Measurements from ENCODE around the gene CNTD1.

CNTD1 gene

DNA sequence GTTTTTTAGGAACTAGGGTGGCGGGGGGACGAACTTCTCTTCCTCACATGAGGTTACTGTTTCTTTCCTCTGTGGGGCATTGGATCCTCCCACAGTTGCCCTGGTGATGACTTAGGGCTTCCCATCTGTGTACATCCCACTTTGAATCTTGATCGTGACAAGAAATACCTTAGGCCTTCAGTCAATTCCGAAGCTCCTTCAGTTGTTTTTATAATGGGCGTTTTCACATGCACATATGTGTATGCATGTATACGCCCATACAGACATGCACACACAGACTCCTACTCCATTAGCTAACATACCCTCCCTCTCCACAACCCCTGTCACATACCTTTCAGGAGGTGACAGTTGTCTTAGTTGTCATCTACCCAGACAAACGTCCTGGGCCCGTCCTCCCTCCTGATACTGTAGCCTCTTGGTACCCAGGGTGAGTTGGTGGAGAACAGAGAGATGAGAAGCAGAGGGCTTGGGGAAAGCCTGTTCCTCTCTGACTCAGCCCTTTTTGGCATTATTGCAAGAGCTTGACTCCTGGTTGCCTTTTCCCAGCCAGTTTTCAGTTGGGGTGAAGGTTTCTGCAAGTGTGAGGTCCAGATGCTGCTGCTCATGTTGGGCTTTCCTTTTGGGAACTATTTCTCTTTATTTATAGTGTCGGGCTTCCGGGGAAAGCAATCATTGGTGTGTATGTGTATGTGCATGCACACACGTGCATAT is 43.5 kb downstream of the CNTD1 start:
- no peak for DNase-seq (ENCODE audit: low read depth)
- Histone ChIP-seq H3K9me3 (ENCODE audit: control insufficient read depth, low read length) (no peaks in the 10 kb centered on the region), H3K4me3 (ENCODE audit: low read length) (no peak overlapping the region), H3K9ac (ENCODE audit: low read length) (peak overlapping the region; percentile 31), H3K27me3 (replicated peaks; ENCODE audit: control insufficient read depth, insufficient read depth, low read length) (no peaks in the 10 kb centered on the region), H3K4me1 (ENCODE audit: control insufficient read depth, insufficient read depth, low read length) (peaks cover 49% of the 10 kb centered on the region), H3K36me3 (ENCODE audit: control insufficient read depth, insufficient read depth, low read length, severe bottlenecking) (peaks cover 79% of the 10 kb centered on the region)

DNA sequence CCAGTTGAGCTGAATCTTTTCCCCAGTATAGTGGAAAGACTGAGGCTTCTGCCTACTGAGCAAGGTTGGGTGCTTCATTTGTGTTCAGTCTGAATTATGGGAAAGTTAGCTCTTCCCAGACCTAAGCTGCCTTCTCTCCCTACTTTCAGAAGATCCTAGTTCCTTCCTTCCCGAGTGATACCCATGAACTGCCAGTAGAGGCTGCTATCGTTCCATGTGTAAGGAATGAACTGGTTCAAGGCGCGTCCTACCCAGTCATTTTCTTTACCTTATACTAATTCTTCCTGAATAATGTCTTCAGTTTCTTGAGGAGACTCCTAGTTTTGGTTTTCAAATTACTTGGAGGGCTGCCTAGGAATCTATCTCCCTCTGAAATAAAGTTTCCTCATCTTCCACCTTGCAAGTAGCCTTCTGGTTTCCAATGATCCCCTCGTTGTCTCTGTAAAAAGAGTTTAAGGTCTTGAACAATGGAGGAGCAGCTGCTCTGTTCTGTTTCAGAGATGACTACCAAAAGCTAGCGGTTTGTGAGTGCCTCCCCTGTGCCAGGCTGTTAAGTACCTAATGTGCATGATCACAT is 44.8 kb downstream of the CNTD1 start:
- Histone ChIP-seq H3K4me1 (ENCODE audit: control insufficient read depth, insufficient read depth, low read length) (peaks cover 61% of the 10 kb centered on the region), H3K9ac (ENCODE audit: low read length) (peak overlapping the region; percentile 84), H3K9me3 (ENCODE audit: control insufficient read depth, low read length) (no peaks in the 10 kb centered on the region), H3K4me3 (ENCODE audit: low read length) (no peak overlapping the region), H3K27me3 (replicated peaks; ENCODE audit: control insufficient read depth, insufficient read depth, low read length) (no peaks in the 10 kb centered on the region), H3K36me3 (ENCODE audit: control insufficient read depth, insufficient read depth, low read length, severe bottlenecking) (peaks cover 66% of the 10 kb centered on the region)
- DNase-seq (ENCODE audit: low read depth) = peak; percentile 82

DNA sequence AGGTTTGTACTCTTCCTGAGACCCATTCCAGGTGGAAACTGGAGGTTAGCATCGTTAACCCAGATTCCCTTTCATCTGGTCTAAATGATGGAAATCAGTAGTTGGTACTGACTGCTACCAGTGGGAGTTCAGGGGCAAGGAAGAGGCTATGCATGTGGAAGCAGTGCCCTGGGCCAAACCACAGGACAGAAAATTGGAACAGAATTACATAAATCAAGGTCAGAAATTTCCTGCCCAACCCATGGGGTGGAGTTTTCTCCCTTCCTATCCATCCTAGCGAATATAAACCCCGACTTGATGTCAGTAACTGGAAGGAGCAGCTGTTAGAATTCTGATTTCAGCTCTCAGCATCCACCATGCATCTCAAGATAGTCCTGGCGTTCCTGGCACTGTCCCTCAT is 45.6 kb downstream of the CNTD1 start, which contains the start of gene AOC2:
AOC2 (plus strand) TSS at position 310 of the 400 bp plus-strand sequence; CDS start at position 357, 47 bp downstream.
- Histone ChIP-seq H3K36me3 (ENCODE audit: control insufficient read depth, insufficient read depth, low read length, severe bottlenecking) (peaks cover 57% of the 10 kb centered on the region), H3K9me3 (ENCODE audit: control insufficient read depth, low read length) (no peaks in the 10 kb centered on the region), H3K9ac (ENCODE audit: low read length) (peak within 1 kb of the TSS; percentile 84), H3K4me1 (ENCODE audit: control insufficient read depth, insufficient read depth, low read length) (peaks cover 69% of the 10 kb centered on the region), H3K27me3 (replicated peaks; ENCODE audit: control insufficient read depth, insufficient read depth, low read length) (no peaks in the 10 kb centered on the region), H3K4me3 (ENCODE audit: low read length) (peak within 1 kb of the TSS; percentile 27)
- no peak for DNase-seq (ENCODE audit: low read depth)

DNA sequence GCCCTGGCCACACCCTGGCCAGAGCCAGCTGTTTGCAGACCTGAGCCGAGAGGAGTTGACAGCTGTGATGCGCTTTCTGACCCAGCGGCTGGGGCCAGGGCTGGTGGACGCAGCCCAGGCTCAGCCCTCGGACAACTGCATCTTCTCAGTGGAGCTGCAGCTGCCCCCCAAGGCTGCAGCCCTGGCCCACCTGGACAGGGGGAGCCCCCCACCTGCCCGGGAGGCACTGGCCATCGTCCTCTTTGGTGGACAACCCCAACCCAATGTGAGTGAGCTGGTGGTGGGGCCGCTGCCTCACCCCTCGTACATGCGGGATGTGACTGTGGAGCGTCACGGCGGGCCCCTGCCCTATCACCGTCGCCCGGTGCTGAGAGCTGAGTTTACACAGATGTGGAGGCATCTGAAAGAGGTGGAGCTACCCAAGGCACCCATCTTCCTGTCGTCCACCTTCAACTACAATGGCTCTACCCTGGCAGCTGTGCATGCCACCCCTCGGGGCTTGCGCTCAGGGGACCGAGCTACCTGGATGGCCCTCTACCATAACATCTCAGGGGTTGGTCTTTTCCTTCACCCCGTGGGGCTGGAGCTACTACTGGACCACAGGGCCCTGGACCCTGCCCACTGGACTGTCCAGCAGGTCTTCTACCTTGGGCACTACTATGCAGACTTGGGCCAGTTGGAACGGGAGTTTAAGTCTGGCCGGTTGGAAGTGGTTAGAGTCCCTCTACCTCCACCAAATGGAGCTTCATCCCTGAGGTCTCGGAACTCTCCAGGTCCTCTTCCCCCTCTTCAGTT is 46.3 kb downstream of the CNTD1 start:
- Histone ChIP-seq H3K36me3 (ENCODE audit: control insufficient read depth, insufficient read depth, low read length, severe bottlenecking) (peaks cover 53% of the 10 kb centered on the region), H3K9ac (ENCODE audit: low read length) (peak overlapping the region; percentile 84), H3K4me1 (ENCODE audit: control insufficient read depth, insufficient read depth, low read length) (peaks cover 76% of the 10 kb centered on the region), H3K4me3 (ENCODE audit: low read length) (peak overlapping the region; percentile 27), H3K9me3 (ENCODE audit: control insufficient read depth, low read length) (no peaks in the 10 kb centered on the region), H3K27me3 (replicated peaks; ENCODE audit: control insufficient read depth, insufficient read depth, low read length) (no peaks in the 10 kb centered on the region)
- DNase-seq (ENCODE audit: low read depth) = no peak

DNA sequence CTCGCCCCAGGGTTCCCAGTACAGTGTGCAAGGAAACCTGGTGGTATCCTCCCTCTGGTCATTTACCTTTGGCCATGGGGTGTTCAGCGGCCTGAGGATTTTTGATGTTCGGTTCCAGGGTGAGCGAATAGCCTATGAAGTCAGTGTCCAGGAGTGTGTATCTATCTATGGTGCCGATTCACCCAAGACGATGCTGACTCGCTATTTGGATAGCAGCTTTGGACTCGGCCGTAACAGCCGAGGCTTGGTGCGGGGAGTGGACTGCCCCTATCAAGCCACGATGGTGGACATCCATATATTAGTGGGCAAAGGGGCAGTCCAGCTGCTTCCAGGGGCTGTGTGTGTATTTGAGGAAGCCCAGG is 46.9 kb downstream of the CNTD1 start:
- Histone ChIP-seq H3K4me3 (ENCODE audit: low read length) (peak overlapping the region; percentile 27), H3K36me3 (ENCODE audit: control insufficient read depth, insufficient read depth, low read length, severe bottlenecking) (peaks cover 49% of the 10 kb centered on the region), H3K27me3 (replicated peaks; ENCODE audit: control insufficient read depth, insufficient read depth, low read length) (no peaks in the 10 kb centered on the region), H3K9ac (ENCODE audit: low read length) (peak overlapping the region; percentile 84), H3K9me3 (ENCODE audit: control insufficient read depth, low read length) (no peaks in the 10 kb centered on the region), H3K4me1 (ENCODE audit: control insufficient read depth, insufficient read depth, low read length) (peaks cover 82% of the 10 kb centered on the region)
- DNase-seq (ENCODE audit: low read depth) = no peak

DNA sequence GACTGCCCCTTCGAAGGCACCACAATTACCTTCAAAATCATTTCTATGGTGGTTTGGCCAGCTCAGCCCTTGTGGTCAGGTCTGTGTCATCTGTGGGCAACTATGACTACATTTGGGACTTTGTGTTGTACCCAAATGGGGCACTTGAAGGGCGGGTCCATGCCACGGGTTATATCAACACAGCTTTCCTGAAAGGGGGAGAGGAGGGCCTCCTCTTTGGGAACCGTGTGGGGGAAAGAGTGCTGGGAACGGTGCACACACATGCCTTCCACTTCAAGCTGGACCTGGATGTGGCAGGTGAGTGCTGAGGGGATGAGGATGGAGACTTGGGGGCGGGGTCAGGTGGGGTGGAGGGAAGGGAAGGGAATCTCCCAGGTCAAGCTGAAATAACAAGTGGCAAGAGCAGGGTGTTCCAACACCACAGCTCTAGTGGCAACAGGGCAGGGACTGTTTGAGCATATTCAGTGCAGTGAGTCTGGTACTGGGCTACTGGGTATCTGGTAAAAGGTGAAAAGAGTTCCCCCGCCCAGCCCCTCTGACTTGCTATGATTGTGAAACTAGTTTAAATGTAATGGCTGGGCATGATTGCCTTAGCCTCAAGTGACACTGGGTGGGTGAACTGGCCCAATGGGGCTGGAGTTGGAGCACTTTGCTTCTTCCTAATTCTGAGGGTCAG is 47.4 kb downstream of the CNTD1 start:
- no peak for DNase-seq (ENCODE audit: low read depth)
- Histone ChIP-seq H3K4me3 (ENCODE audit: low read length) (no peak overlapping the region), H3K4me1 (ENCODE audit: control insufficient read depth, insufficient read depth, low read length) (peaks cover 85% of the 10 kb centered on the region), H3K9me3 (ENCODE audit: control insufficient read depth, low read length) (no peaks in the 10 kb centered on the region), H3K9ac (ENCODE audit: low read length) (peak overlapping the region; percentile 84), H3K27me3 (replicated peaks; ENCODE audit: control insufficient read depth, insufficient read depth, low read length) (no peaks in the 10 kb centered on the region), H3K36me3 (ENCODE audit: control insufficient read depth, insufficient read depth, low read length, severe bottlenecking) (peaks cover 44% of the 10 kb centered on the region)

DNA sequence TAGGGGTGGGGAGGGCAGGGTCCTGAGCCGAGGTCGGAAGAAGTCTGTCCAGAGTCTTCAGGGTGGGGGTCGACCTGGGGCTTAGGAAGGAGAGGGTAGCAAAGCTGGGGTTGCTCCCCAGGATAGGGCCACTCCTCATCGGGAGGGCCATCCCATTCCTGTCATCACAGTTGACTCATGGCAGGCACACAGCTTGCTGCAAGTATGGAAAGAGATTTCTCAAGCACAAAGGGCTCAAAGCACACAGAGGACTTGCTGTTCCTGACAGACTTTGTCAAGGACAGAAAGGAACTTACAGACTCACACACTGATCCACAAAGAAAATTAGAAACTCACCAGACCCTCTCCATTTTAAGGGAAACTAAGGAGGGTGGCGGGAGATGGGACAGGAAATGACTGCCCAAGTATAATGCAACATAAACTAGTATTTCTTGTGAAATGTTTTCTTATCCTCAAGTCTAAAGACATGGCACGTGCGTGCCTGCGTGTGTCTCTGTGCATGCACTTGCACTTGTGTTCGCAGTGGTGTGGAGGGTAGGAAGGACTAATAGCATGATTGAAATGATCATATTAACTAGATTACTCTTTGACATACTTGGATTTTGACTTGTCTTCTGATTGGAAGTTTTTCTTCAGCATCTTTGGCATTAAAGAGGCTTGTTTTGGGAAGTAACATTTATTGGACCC is 48.1 kb downstream of the CNTD1 start:
- Histone ChIP-seq H3K36me3 (ENCODE audit: control insufficient read depth, insufficient read depth, low read length, severe bottlenecking) (peaks cover 37% of the 10 kb centered on the region), H3K9ac (ENCODE audit: low read length) (peak overlapping the region; percentile 84), H3K4me3 (ENCODE audit: low read length) (peak overlapping the region; percentile 43), H3K4me1 (ENCODE audit: control insufficient read depth, insufficient read depth, low read length) (peaks cover 85% of the 10 kb centered on the region), H3K27me3 (replicated peaks; ENCODE audit: control insufficient read depth, insufficient read depth, low read length) (no peaks in the 10 kb centered on the region), H3K9me3 (ENCODE audit: control insufficient read depth, low read length) (no peaks in the 10 kb centered on the region)
- DNase-seq (ENCODE audit: low read depth) = peak; percentile 39

DNA sequence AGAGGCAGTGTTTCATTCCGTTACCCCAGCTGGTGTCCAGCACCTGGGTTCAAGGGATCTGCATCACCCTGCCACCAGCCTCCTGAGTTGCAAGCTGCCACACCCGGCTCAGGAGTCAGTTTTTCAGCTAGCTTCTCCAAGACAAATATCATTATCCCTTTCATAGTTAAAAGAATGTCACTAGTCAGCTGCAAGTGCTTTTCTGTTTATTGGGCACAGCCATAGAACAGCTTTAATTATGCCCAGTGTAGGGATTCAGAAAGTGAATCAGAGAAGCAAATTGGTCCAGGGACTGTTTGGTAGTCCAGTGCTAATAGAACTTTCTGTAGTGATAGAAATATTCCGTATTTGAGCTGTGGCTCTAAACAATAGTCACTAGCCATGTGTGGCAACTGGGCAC is 49.4 kb downstream of the CNTD1 start:
- Histone ChIP-seq H3K4me3 (ENCODE audit: low read length) (no peak overlapping the region), H3K9me3 (ENCODE audit: control insufficient read depth, low read length) (no peaks in the 10 kb centered on the region), H3K27me3 (replicated peaks; ENCODE audit: control insufficient read depth, insufficient read depth, low read length) (no peaks in the 10 kb centered on the region), H3K4me1 (ENCODE audit: control insufficient read depth, insufficient read depth, low read length) (peaks cover 75% of the 10 kb centered on the region), H3K36me3 (ENCODE audit: control insufficient read depth, insufficient read depth, low read length, severe bottlenecking) (peaks cover 25% of the 10 kb centered on the region), H3K9ac (ENCODE audit: low read length) (peak overlapping the region; percentile 84)
- no peak for DNase-seq (ENCODE audit: low read depth)

DNA sequence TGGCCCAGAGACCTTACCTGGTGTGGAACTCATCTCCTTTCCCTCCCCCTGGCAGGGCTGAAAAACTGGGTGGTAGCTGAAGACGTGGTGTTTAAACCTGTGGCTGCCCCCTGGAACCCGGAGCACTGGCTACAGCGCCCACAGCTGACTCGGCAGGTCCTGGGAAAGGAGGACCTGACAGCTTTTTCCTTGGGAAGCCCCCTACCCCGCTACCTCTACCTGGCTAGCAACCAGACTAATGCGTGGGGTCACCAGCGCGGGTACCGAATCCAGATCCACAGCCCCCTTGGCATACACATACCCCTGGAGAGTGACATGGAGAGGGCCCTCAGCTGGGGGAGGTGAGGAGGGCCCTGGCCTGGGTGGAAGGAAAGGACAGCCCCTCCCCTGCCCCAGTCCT is 50.4 kb downstream of the CNTD1 start:
- H3K9me3 ChIP-seq (ENCODE audit: control insufficient read depth, low read length) = no peaks in the 10 kb centered on the region
- peak overlapping the region; percentile 83 for H3K9ac ChIP-seq (ENCODE audit: low read length)
- H3K4me3 ChIP-seq (ENCODE audit: low read length) = no peak overlapping the region
- DNase-seq (ENCODE audit: low read depth) = no peak
- peaks cover 27% of the 10 kb centered on the region for H3K36me3 ChIP-seq (ENCODE audit: control insufficient read depth, insufficient read depth, low read length, severe bottlenecking)
- H3K4me1 ChIP-seq (ENCODE audit: control insufficient read depth, insufficient read depth, low read length) = peaks cover 76% of the 10 kb centered on the region
- no peaks in the 10 kb centered on the region for H3K27me3 ChIP-seq (replicated peaks; ENCODE audit: control insufficient read depth, insufficient read depth, low read length)

DNA sequence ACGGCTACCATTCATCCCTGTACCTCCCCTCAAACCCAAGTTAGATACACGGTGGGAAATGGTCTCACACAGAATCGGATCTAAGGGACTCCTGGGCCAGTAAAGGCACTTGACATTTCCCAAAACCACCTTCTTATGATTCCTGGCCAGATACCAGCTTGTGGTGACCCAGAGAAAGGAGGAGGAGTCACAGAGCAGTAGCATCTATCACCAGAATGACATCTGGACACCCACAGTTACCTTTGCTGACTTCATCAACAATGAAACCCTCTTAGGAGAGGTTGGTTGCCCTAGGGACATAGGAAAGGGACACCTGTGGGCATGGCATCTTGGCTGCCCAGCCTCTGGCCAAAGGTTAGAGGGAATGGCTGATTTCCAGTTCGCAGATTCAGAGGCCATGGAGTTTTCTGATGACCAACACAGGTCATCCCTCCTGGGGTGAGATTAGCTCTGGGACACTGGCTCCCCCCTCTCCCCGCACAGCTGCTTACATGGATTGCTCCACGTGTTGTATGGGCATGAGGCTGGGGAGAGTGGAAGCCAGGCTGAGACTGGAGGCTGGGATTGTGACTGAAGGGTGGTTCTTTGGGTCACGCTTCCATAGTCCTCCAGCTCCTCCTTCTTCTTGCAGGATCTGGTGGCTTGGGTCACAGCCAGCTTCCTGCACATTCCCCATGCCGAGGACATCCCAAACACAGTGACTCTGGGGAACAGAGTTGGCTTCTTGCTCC is 51.0 kb downstream of the CNTD1 start:
- H3K27me3 ChIP-seq (replicated peaks; ENCODE audit: control insufficient read depth, insufficient read depth, low read length) = no peaks in the 10 kb centered on the region
- no peaks in the 10 kb centered on the region for H3K9me3 ChIP-seq (ENCODE audit: control insufficient read depth, low read length)
- H3K4me1 ChIP-seq (ENCODE audit: control insufficient read depth, insufficient read depth, low read length) = peaks cover 72% of the 10 kb centered on the region
- DNase-seq (ENCODE audit: low read depth) = no peak
- H3K4me3 ChIP-seq (ENCODE audit: low read length) = peak overlapping the region; percentile 31
- peaks cover 25% of the 10 kb centered on the region for H3K36me3 ChIP-seq (ENCODE audit: control insufficient read depth, insufficient read depth, low read length, severe bottlenecking)
- peak overlapping the region; percentile 83 for H3K9ac ChIP-seq (ENCODE audit: low read length)

Data from adipocyte (in vitro differentiated cells).